ENCODE results near the gene PLA2G5.

Gene PLA2G5

DNA sequence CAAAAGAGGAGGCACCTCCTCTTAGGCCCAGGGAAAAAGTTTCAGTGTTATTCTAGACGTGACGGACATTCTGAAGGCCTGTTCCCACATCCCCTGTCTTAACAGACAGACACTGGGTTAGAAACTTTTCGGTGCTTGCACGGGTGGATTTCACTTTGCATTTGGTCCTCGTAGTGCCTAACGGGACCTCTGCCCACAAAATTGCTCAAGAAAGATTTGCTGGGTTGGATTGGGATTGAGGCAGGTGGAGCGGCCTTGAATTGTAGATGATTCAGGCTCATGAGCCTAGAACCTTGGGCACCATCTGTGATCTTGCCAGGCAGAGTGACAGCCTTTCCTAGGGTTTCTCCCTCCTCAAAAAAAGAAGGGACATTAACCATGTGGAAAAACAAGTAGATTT lies 2.8 kb downstream of the PLA2G5 start:
- no peak for TF ChIP-seq ARNTL (CRISPR knock-in tag; IDR thresholded peaks at IDR 0.05; ENCODE audit: borderline replicate concordance, low read depth)
- no peak for TF ChIP-seq ZNF70 (CRISPR knock-in tag; IDR thresholded peaks at IDR 0.05)
- no peak for TF ChIP-seq ZNF8 (CRISPR knock-in tag; IDR thresholded peaks at IDR 0.05)
- TF ChIP-seq OSR1 (CRISPR knock-in tag; IDR thresholded peaks at IDR 0.05): no peak
- TF ChIP-seq RARB (CRISPR knock-in tag; IDR thresholded peaks at IDR 0.05): no peak
- TF ChIP-seq, protein P1, sequence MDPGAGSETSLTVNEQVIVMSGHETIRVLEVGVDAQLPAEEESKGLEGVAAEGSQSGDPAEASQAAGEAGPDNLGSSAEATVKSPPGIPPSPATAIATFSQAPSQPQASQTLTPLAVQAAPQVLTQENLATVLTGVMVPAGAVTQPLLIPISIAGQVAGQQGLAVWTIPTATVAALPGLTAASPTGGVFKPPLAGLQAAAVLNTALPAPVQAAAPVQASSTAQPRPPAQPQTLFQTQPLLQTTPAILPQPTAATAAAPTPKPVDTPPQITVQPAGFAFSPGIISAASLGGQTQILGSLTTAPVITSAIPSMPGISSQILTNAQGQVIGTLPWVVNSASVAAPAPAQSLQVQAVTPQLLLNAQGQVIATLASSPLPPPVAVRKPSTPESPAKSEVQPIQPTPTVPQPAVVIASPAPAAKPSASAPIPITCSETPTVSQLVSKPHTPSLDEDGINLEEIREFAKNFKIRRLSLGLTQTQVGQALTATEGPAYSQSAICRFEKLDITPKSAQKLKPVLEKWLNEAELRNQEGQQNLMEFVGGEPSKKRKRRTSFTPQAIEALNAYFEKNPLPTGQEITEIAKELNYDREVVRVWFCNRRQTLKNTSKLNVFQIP (CRISPR knock-in tag; IDR thresholded peaks at IDR 0.05; ENCODE audit: borderline replicate concordance, low read depth): no peak
- no peak for TF ChIP-seq ZNF565 (CRISPR knock-in tag; conservative IDR thresholded peaks at IDR 0.05; ENCODE audit: low read depth)
- no peak for TF ChIP-seq CSDC2 (CRISPR knock-in tag; IDR thresholded peaks at IDR 0.05)
- TF ChIP-seq, protein P2, sequence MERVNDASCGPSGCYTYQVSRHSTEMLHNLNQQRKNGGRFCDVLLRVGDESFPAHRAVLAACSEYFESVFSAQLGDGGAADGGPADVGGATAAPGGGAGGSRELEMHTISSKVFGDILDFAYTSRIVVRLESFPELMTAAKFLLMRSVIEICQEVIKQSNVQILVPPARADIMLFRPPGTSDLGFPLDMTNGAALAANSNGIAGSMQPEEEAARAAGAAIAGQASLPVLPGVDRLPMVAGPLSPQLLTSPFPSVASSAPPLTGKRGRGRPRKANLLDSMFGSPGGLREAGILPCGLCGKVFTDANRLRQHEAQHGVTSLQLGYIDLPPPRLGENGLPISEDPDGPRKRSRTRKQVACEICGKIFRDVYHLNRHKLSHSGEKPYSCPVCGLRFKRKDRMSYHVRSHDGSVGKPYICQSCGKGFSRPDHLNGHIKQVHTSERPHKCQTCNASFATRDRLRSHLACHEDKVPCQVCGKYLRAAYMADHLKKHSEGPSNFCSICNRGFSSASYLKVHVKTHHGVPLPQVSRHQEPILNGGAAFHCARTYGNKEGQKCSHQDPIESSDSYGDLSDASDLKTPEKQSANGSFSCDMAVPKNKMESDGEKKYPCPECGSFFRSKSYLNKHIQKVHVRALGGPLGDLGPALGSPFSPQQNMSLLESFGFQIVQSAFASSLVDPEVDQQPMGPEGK (CRISPR knock-in tag; IDR thresholded peaks at IDR 0.05; ENCODE audit: borderline replicate concordance): no peak
- TF ChIP-seq ZC3H10 (CRISPR knock-in tag; IDR thresholded peaks at IDR 0.05): no peak
- TF ChIP-seq, protein P3, sequence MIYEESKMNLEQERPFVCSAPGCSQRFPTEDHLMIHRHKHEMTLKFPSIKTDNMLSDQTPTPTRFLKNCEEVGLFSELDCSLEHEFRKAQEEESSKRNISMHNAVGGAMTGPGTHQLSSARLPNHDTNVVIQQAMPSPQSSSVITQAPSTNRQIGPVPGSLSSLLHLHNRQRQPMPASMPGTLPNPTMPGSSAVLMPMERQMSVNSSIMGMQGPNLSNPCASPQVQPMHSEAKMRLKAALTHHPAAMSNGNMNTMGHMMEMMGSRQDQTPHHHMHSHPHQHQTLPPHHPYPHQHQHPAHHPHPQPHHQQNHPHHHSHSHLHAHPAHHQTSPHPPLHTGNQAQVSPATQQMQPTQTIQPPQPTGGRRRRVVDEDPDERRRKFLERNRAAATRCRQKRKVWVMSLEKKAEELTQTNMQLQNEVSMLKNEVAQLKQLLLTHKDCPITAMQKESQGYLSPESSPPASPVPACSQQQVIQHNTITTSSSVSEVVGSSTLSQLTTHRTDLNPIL (CRISPR knock-in tag; IDR thresholded peaks at IDR 0.05; ENCODE audit: low read depth): no peak
- TF ChIP-seq, protein P4, sequence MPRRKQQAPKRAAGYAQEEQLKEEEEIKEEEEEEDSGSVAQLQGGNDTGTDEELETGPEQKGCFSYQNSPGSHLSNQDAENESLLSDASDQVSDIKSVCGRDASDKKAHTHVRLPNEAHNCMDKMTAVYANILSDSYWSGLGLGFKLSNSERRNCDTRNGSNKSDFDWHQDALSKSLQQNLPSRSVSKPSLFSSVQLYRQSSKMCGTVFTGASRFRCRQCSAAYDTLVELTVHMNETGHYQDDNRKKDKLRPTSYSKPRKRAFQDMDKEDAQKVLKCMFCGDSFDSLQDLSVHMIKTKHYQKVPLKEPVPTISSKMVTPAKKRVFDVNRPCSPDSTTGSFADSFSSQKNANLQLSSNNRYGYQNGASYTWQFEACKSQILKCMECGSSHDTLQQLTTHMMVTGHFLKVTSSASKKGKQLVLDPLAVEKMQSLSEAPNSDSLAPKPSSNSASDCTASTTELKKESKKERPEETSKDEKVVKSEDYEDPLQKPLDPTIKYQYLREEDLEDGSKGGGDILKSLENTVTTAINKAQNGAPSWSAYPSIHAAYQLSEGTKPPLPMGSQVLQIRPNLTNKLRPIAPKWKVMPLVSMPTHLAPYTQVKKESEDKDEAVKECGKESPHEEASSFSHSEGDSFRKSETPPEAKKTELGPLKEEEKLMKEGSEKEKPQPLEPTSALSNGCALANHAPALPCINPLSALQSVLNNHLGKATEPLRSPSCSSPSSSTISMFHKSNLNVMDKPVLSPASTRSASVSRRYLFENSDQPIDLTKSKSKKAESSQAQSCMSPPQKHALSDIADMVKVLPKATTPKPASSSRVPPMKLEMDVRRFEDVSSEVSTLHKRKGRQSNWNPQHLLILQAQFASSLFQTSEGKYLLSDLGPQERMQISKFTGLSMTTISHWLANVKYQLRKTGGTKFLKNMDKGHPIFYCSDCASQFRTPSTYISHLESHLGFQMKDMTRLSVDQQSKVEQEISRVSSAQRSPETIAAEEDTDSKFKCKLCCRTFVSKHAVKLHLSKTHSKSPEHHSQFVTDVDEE (CRISPR knock-in tag; IDR thresholded peaks at IDR 0.05): no peak
- TF ChIP-seq TOX (CRISPR knock-in tag; IDR thresholded peaks at IDR 0.05; ENCODE audit: borderline replicate concordance): no peak
- TF ChIP-seq SNAI2 (CRISPR knock-in tag; IDR thresholded peaks at IDR 0.05): no peak
- TF ChIP-seq BACH2 (CRISPR knock-in tag; IDR thresholded peaks at IDR 0.05; ENCODE audit: borderline replicate concordance): no peak
- no peak for ATAC-seq

DNA sequence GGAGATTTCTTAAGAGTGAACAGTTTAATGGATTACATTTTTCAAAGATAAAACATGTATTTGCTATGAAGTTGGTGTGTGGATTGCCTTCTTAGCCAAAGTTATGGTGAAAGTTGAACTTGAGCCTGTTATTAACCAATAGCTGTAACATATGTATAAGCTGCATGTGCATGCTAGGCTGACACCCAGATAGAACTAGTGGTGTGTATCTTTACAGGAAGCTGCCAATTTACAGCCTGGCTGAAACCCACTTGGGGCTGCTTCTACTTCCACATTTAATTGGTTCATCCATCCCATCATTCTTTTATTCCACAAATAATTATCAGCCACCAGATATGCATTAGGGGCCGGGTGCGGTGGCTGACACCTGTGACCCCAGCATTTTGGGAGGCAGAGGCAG lies 3.3 kb downstream of the PLA2G5 start:
- no peak for TF ChIP-seq CSDC2 (CRISPR knock-in tag; IDR thresholded peaks at IDR 0.05)
- no peak for TF ChIP-seq OSR1 (CRISPR knock-in tag; IDR thresholded peaks at IDR 0.05)
- no peak for TF ChIP-seq GLIS3 (CRISPR knock-in tag; IDR thresholded peaks at IDR 0.05)
- TF ChIP-seq TCF4 (CRISPR knock-in tag; IDR thresholded peaks at IDR 0.05; ENCODE audit: borderline replicate concordance): no peak
- no peak for TF ChIP-seq ESRRG (CRISPR knock-in tag; IDR thresholded peaks at IDR 0.05)
- TF ChIP-seq, protein P5, sequence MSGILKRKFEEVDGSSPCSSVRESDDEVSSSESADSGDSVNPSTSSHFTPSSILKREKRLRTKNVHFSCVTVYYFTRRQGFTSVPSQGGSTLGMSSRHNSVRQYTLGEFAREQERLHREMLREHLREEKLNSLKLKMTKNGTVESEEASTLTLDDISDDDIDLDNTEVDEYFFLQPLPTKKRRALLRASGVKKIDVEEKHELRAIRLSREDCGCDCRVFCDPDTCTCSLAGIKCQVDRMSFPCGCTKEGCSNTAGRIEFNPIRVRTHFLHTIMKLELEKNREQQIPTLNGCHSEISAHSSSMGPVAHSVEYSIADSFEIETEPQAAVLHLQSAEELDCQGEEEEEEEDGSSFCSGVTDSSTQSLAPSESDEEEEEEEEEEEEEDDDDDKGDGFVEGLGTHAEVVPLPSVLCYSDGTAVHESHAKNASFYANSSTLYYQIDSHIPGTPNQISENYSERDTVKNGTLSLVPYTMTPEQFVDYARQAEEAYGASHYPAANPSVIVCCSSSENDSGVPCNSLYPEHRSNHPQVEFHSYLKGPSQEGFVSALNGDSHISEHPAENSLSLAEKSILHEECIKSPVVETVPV (CRISPR knock-in tag; IDR thresholded peaks at IDR 0.05): no peak
- no peak for TF ChIP-seq ARNTL (CRISPR knock-in tag; IDR thresholded peaks at IDR 0.05; ENCODE audit: borderline replicate concordance, low read depth)
- TF ChIP-seq RARB (CRISPR knock-in tag; IDR thresholded peaks at IDR 0.05): no peak
- TF ChIP-seq, protein P1 (CRISPR knock-in tag; IDR thresholded peaks at IDR 0.05; ENCODE audit: borderline replicate concordance, low read depth): no peak
- no peak for TF ChIP-seq ZNF8 (CRISPR knock-in tag; IDR thresholded peaks at IDR 0.05)
- TF ChIP-seq ZFP3 (CRISPR knock-in tag; IDR thresholded peaks at IDR 0.05): no peak
- no peak for TF ChIP-seq BACH2 (CRISPR knock-in tag; IDR thresholded peaks at IDR 0.05; ENCODE audit: borderline replicate concordance)
- TF ChIP-seq ZNF565 (CRISPR knock-in tag; conservative IDR thresholded peaks at IDR 0.05; ENCODE audit: low read depth): no peak
- TF ChIP-seq TOX (CRISPR knock-in tag; IDR thresholded peaks at IDR 0.05; ENCODE audit: borderline replicate concordance): no peak

More for the DNA sequence above, 3.3 kb downstream of the PLA2G5 start:
- ATAC-seq: no peak
